PFSK-1 (cell line): Measurements from ENCODE around the gene PILRB.

Experiments used
- TAF1 ChIP-seq: IDR thresholded peaks from 2 replicates; pipeline ENCODE4 v1.6.1; 2012; ENCODE audit warnings: low read length, control low read depth, borderline replicate concordance; ENCODE audit not compliant: insufficient read depth
- TF ChIP-seq, protein P1 (sequence below), 2 experiments: IDR thresholded peaks; 2 replicates each; pipeline versions ENCODE4 v1.6.1 to v1.8.0; 2011 to 2012; ENCODE audit warnings: low read depth in 2 of 2, low read length in 2 of 2, control low read depth in 1 of 2, inconsistent platforms in 1 of 2, mild to moderate bottlenecking in 1 of 2, moderate library complexity in 1 of 2; ENCODE audit not compliant: insufficient read depth in 1 of 2

DNA sequence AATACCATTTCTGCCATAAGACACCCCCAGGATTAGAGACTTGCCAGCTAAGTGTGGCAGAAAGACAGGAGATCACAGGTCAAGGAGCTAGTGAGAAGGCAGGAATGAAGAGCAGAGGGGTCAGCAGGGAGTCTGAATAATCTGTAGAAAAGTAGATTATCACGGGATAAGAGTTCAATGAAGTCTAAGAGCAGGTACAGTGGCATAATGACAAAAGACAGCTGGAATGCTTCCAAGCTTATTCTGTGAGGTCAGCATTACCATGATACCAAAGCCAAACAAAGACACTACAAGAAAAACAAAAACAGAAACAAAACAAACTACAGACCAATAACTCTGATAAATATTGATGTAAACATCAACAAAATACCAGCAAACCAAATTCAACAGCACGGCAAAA is 36.2 kb downstream of the PILRB start:
- TF ChIP-seq, protein P1, sequence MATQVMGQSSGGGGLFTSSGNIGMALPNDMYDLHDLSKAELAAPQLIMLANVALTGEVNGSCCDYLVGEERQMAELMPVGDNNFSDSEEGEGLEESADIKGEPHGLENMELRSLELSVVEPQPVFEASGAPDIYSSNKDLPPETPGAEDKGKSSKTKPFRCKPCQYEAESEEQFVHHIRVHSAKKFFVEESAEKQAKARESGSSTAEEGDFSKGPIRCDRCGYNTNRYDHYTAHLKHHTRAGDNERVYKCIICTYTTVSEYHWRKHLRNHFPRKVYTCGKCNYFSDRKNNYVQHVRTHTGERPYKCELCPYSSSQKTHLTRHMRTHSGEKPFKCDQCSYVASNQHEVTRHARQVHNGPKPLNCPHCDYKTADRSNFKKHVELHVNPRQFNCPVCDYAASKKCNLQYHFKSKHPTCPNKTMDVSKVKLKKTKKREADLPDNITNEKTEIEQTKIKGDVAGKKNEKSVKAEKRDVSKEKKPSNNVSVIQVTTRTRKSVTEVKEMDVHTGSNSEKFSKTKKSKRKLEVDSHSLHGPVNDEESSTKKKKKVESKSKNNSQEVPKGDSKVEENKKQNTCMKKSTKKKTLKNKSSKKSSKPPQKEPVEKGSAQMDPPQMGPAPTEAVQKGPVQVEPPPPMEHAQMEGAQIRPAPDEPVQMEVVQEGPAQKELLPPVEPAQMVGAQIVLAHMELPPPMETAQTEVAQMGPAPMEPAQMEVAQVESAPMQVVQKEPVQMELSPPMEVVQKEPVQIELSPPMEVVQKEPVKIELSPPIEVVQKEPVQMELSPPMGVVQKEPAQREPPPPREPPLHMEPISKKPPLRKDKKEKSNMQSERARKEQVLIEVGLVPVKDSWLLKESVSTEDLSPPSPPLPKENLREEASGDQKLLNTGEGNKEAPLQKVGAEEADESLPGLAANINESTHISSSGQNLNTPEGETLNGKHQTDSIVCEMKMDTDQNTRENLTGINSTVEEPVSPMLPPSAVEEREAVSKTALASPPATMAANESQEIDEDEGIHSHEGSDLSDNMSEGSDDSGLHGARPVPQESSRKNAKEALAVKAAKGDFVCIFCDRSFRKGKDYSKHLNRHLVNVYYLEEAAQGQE (IDR thresholded peaks at IDR 0.05; ENCODE audit: insufficient read depth in 1 of 2, low read depth in 2 of 2, low read length in 2 of 2), result no peak
- TF ChIP-seq TAF1, result no peak
